Small intestine (tissue), 7 donors: ENCODE data around the gene OSGEP. TPM values are rescaled to one million over a fixed set of nuclear protein-coding genes. Genes with fewer than 3 reads are reported as not detected.
"Not testable (repeated sequence)": the region's sequence is repeated elsewhere in the genome, so short reads cannot be mapped to it uniquely, and the experiment has no call there.

ENCODE experiments used
- DNase-seq, 2 donors: peaks; one replicate each; pipeline versions ENCODE4 v3.0.0 to v3.0.0-alpha.2; 2013
- FAIRE-seq: peaks from 2 replicates; lab custom pipeline; 2012; peaks lifted over from hg19 to GRCh38; lab: Jason Lieb, UNC
- H3K27ac ChIP-seq, 3 donors: one replicate each; pipeline ENCODE4 v1.5.1; 2013; ENCODE audit warnings: low read length in 2 of 3, mild to moderate bottlenecking in 2 of 3, control low read depth in 1 of 3, inconsistent platforms in 1 of 3, low read depth in 1 of 3, moderate library complexity in 1 of 3
- H3K27me3 ChIP-seq, 3 donors: one replicate each; pipeline ENCODE4 v1.6.1; 2013; ENCODE audit warnings: low read length in 3 of 3, inconsistent platforms in 1 of 3; ENCODE audit not compliant: control insufficient read depth in 3 of 3, insufficient read depth in 3 of 3
- H3K36me3 ChIP-seq, 3 donors: one replicate each; pipeline ENCODE4 v1.6.1; 2013; ENCODE audit warnings: low read length in 3 of 3, inconsistent platforms in 1 of 3, low read depth in 1 of 3, mild to moderate bottlenecking in 1 of 3, moderate library complexity in 1 of 3; ENCODE audit not compliant: control insufficient read depth in 3 of 3, insufficient read depth in 2 of 3
- H3K4me1 ChIP-seq, 3 donors: one replicate each; pipeline ENCODE4 v1.6.1; 2013; ENCODE audit warnings: low read length in 2 of 3, inconsistent platforms in 1 of 3, low read depth in 1 of 3, mild to moderate bottlenecking in 1 of 3, moderate library complexity in 1 of 3; ENCODE audit not compliant: control insufficient read depth in 3 of 3, insufficient read depth in 2 of 3
- H3K4me3 ChIP-seq, 3 donors: one replicate each; pipeline ENCODE4 v1.5.1; 2013; ENCODE audit warnings: low read length in 3 of 3, control low read depth in 1 of 3, inconsistent platforms in 1 of 3, low read depth in 1 of 3, mild to moderate bottlenecking in 1 of 3, moderate library complexity in 1 of 3
- H3K9me3 ChIP-seq, 2 donors: one replicate each; pipeline ENCODE4 v1.6.1; 2013; ENCODE audit warnings: low read depth in 1 of 2, low read length in 1 of 2; ENCODE audit not compliant: control insufficient read depth in 2 of 2, insufficient read depth in 1 of 2
- WGBS, 3 donors: extraction: QIAGEN DNeasy Blood & Tissue Kit; methylation state at CpG; one replicate each; pipeline ENCODE4 v1.1.7; 2013; 5-methylcytosine and 5-hydroxymethylcytosine counted together
- polyA plus RNA-seq, 4 donors: library from polyadenylated mRNA; stranded (reverse) in 3 of 4; unstranded in 1 of 4; fragments of 200-250 nt in 3 of 4; fragments of 120-200 nt in 1 of 4; gene quantifications; one replicate each; pipeline versions ENCODE4 v1.2.1 to v1.2.3, GENCODE V29; 2013
- donor health status: healthy with polysubstance abuse.
- donor health status: control.
- donor health status: control.
- donor health status: Bipolar disorder and iron deficiency.
- donor health status: healthy.

Gene OSGEP
- polyA plus RNA-seq, 4 donors = 38.6 to 59.1 (median 45.8) TPM

GRCh38 chr14:20468764-20469241, 14.2 kb upstream of the OSGEP start:
- DNase-seq (no peak), FAIRE-seq (no peak)
- no peaks in the 10 kb centered on the region for H3K9me3 ChIP-seq
- peak overlapping the region; percentile 85 to 98 (median 88) for H3K27ac ChIP-seq
- peaks cover 5 to 32% (median 14%) of the 10 kb centered on the region in 3 donors for H3K4me1 ChIP-seq
- peaks cover 2 to 9% (median 4%) of the 10 kb centered on the region in 3 donors for H3K36me3 ChIP-seq
- H3K4me3 ChIP-seq = peak overlapping the region in 2 of 3 donors; percentile 88 to 98
- no peaks in the 10 kb centered on the region for H3K27me3 ChIP-seq
- WGBS, 3 donors = 23 to 30% (median 28%) methylated on average over 16 of the region's 16 CpGs

- peaks cover 2 to 41% (median 7%) of the 10 kb centered on the region in 3 donors for H3K4me1 ChIP-seq
- H3K9me3 ChIP-seq = no peaks in the 10 kb centered on the region
- FAIRE-seq (peak; percentile 96), DNase-seq (peak; percentile 99 to 100)
- H3K27ac ChIP-seq = peak within 1 kb of the TSS; percentile 88 to 96 (median 96)
- 0% methylated on average over 56 to 67 of the region's 67 CpGs for WGBS, 3 donors
- no peaks in the 10 kb centered on the region for H3K27me3 ChIP-seq
- peaks cover 7 to 31% (median 9%) of the 10 kb centered on the region in 3 donors for H3K36me3 ChIP-seq
- H3K4me3 ChIP-seq = peak within 1 kb of the TSS; percentile 71 to 80 (median 78)
Measured at GRCh38 chr14:20461225-20462141, 6.9 kb upstream of the OSGEP start, which contains the start of gene PIP4P1. PIP4P1 (minus strand) TSS chr14:20461434; CDS start chr14:20461325, 109 bp downstream.

GRCh38 chr14:20460458-20461224, 6.0 kb upstream of the OSGEP start:
- Histone ChIP-seq H3K9me3 (no peaks in the 10 kb centered on the region), H3K4me1 (peaks cover 2 to 37% (median 12%) of the 10 kb centered on the region in 3 donors), H3K27me3 (no peaks in the 10 kb centered on the region), H3K4me3 (peak overlapping the region; percentile 71 to 80 (median 78)), H3K27ac (peak overlapping the region; percentile 88 to 96 (median 96)), H3K36me3 (peaks cover 7 to 32% (median 9%) of the 10 kb centered on the region in 3 donors)
- peak; percentile 74 to 80 for DNase-seq
- 2 to 4% (median 3%) methylated on average over 31 to 32 of the region's 32 CpGs for WGBS, 3 donors
- no peak for FAIRE-seq

GRCh38 chr14:20458031-20458789, 3.6 kb upstream of the OSGEP start:
- Histone ChIP-seq H3K27ac (no peak overlapping the region), H3K27me3 (no peaks in the 10 kb centered on the region), H3K36me3 (peaks cover 7 to 32% (median 9%) of the 10 kb centered on the region in 3 donors), H3K4me3 (no peak overlapping the region), H3K4me1 (peaks cover 2 to 38% (median 12%) of the 10 kb centered on the region in 3 donors), H3K9me3 (no peaks in the 10 kb centered on the region)
- 59 to 71% (median 59%) methylated on average over 8 of the region's 8 CpGs for WGBS, 3 donors
- FAIRE-seq (no peak), DNase-seq (no peak)

- no peaks in the 10 kb centered on the region for H3K27me3 ChIP-seq
- peaks cover 8 to 35% (median 12%) of the 10 kb centered on the region in 3 donors for H3K36me3 ChIP-seq
- no peak for FAIRE-seq
- no peaks in the 10 kb centered on the region for H3K9me3 ChIP-seq
- H3K27ac ChIP-seq = peak overlapping the region in 1 of 3 donors; percentile 98
- WGBS, 3 donors = 75 to 78% (median 76%) methylated on average over 13 of the region's 13 CpGs
- H3K4me3 ChIP-seq = no peak overlapping the region
- H3K4me1 ChIP-seq = peaks cover 2 to 26% (median 9%) of the 10 kb centered on the region in 3 donors
- DNase-seq = no peak
Measured at GRCh38 chr14:20456971-20457370, 2.4 kb upstream of the OSGEP start.

GRCh38 chr14:20455355-20456300, 1.0 kb upstream of the OSGEP start:
- Histone ChIP-seq H3K9me3 (no peaks in the 10 kb centered on the region), H3K27me3 (no peaks in the 10 kb centered on the region), H3K27ac (peak overlapping the region; percentile 87 to 98 (median 95)), H3K4me1 (peaks cover 2 to 26% (median 9%) of the 10 kb centered on the region in 3 donors), H3K36me3 (peaks cover 12 to 45% (median 15%) of the 10 kb centered on the region in 3 donors), H3K4me3 (peak overlapping the region; percentile 46 to 79 (median 61))
- no peak for FAIRE-seq
- 0 to 1% (median 1%) methylated on average over 39 of the region's 39 CpGs for whole genome bisulfite sequencing, 3 donors
- DNase-seq = peak in 1 of 2 donors; percentile 86

GRCh38 chr14:20452831-20453230, 1.8 kb downstream of the OSGEP start:
- 87 to 95% (median 93%) methylated on average over 8 of the region's 8 CpGs for WGBS, 3 donors
- not testable (repeated sequence) for H3K4me3 ChIP-seq, H3K27ac ChIP-seq, H3K4me1 ChIP-seq, H3K9me3 ChIP-seq, DNase-seq, H3K27me3 ChIP-seq, FAIRE-seq
- peaks cover 19 to 42% (median 21%) of the 10 kb centered on the region in 3 donors for H3K36me3 ChIP-seq
